ENCODE data around the gene FAM50B. TPM values are rescaled to one million over a fixed set of nuclear protein-coding genes. Genes with fewer than 3 reads are reported as not detected.

Gene FAM50B
- total RNA-seq, 2 experiments from 2014 or later: 2.7 to 2.8 TPM

- Histone ChIP-seq H3K27ac (ENCODE audit: low read depth in 1 of 2, low read length in 2 of 2) (no peak overlapping the region), H3K27me3 (ENCODE audit: control insufficient read depth in 1 of 2, insufficient read depth in 2 of 2, low read length in 2 of 2) (no peaks in the 10 kb centered on the region), H3K9me3 (ENCODE audit: control insufficient read depth in 1 of 2, insufficient read depth in 1 of 2, low read length in 2 of 2) (no peaks in the 10 kb centered on the region), H3K4me1 (ENCODE audit: insufficient read depth, low read length) (no peaks in the 10 kb centered on the region), H3K4me3 (ENCODE audit: low read length) (no peak overlapping the region), H3K36me3 (ENCODE audit: insufficient read depth, low read length) (no peaks in the 10 kb centered on the region)
- intact Hi-C loops (cut with DNase I, micrococcal nuclease): no loop called here
- TF ChIP-seq CTCF (IDR thresholded peaks at IDR 0.05): no peak
- no peak for DNase-seq
- POLR2A ChIA-PET: no interaction called here
- CTCF ChIA-PET: no interaction called here
- Mint-ChIP-seq H3K36me3 (ENCODE audit: low read depth) (no peaks in the 10 kb centered on the region), H3K27me3 (no peaks in the 10 kb centered on the region), H3K4me3 (no peak overlapping the region), H3K9me3 (no peaks in the 10 kb centered on the region), H3K4me1 (ENCODE audit: low read depth) (no peaks in the 10 kb centered on the region), H3K27ac (no peak overlapping the region)
- ATAC-seq (ENCODE audit: poor library complexity): no peak
Observed at GRCh38 chr6:3819161-3820110, 29.7 kb upstream of the FAM50B start.

- H3K4me1 ChIP-seq (ENCODE audit: insufficient read depth, low read length): no peaks in the 10 kb centered on the region
- Mint-ChIP-seq H3K4me3 (no peak overlapping the region), H3K9me3 (no peaks in the 10 kb centered on the region), H3K27me3 (no peaks in the 10 kb centered on the region), H3K4me1 (ENCODE audit: low read depth) (no peaks in the 10 kb centered on the region), H3K27ac (no peak overlapping the region), H3K36me3 (ENCODE audit: low read depth) (no peaks in the 10 kb centered on the region)
- CTCF ChIA-PET: no interaction called here
- H3K27ac ChIP-seq (ENCODE audit: low read depth in 1 of 2, low read length in 2 of 2): no peak overlapping the region
- POLR2A ChIA-PET: no interaction called here
- DNase-seq: no peak
- intact Hi-C loops (cut with DNase I, micrococcal nuclease): no loop called here
- no peaks in the 10 kb centered on the region for H3K9me3 ChIP-seq (ENCODE audit: control insufficient read depth in 1 of 2, insufficient read depth in 1 of 2, low read length in 2 of 2)
- no peaks in the 10 kb centered on the region for H3K27me3 ChIP-seq (ENCODE audit: control insufficient read depth in 1 of 2, insufficient read depth in 2 of 2, low read length in 2 of 2)
- no peak overlapping the region for H3K4me3 ChIP-seq (ENCODE audit: low read length)
- H3K36me3 ChIP-seq (ENCODE audit: insufficient read depth, low read length): no peaks in the 10 kb centered on the region
- ATAC-seq (ENCODE audit: poor library complexity): no peak
- TF ChIP-seq CTCF (IDR thresholded peaks at IDR 0.05): no peak
Observed at GRCh38 chr6:3820563-3820962, 28.6 kb upstream of the FAM50B start.

- H3K4me3 ChIP-seq (ENCODE audit: low read length): no peak overlapping the region
- H3K4me1 ChIP-seq (ENCODE audit: insufficient read depth, low read length): no peaks in the 10 kb centered on the region
- CTCF ChIA-PET: no interaction called here
- no peak overlapping the region for H3K27ac ChIP-seq (ENCODE audit: low read depth in 1 of 2, low read length in 2 of 2)
- no peak overlapping the region for H3K27ac Mint-ChIP-seq
- POLR2A ChIA-PET: no interaction called here
- no peak overlapping the region for H3K4me3 Mint-ChIP-seq
- H3K9me3 Mint-ChIP-seq: no peaks in the 10 kb centered on the region
- H3K36me3 ChIP-seq (ENCODE audit: insufficient read depth, low read length): no peaks in the 10 kb centered on the region
- H3K27me3 Mint-ChIP-seq: no peaks in the 10 kb centered on the region
- no peaks in the 10 kb centered on the region for H3K9me3 ChIP-seq (ENCODE audit: control insufficient read depth in 1 of 2, insufficient read depth in 1 of 2, low read length in 2 of 2)
- intact Hi-C loops (cut with DNase I, micrococcal nuclease): no loop called here
- H3K27me3 ChIP-seq (ENCODE audit: control insufficient read depth in 1 of 2, insufficient read depth in 2 of 2, low read length in 2 of 2): no peaks in the 10 kb centered on the region
- H3K4me1 Mint-ChIP-seq (ENCODE audit: low read depth): no peaks in the 10 kb centered on the region
- TF ChIP-seq CTCF (IDR thresholded peaks at IDR 0.05): no peak
- DNase-seq (no peak), ATAC-seq (ENCODE audit: poor library complexity) (no peak)
- H3K36me3 Mint-ChIP-seq (ENCODE audit: low read depth): no peaks in the 10 kb centered on the region
Observed at GRCh38 chr6:3822747-3823445, 26.3 kb upstream of the FAM50B start.
